GM10266 (cell line): ENCODE results near the gene CELSR3.

Source experiments
- DNase-seq: peaks from one replicate; pipeline ENCODE4 v3.0.0; 2012; ENCODE audit errors: extremely low spot score
- CTCF ChIP-seq: IDR thresholded peaks from 2 replicates; pipeline ENCODE4 v1.5.1; 2012; ENCODE audit warnings: mild to moderate bottlenecking, low read depth; ENCODE audit not compliant: control insufficient read depth, insufficient read depth; ENCODE audit errors: missing control alignments

Gene CELSR3

GRCh38 chr3:48612309-48612708 lies 50.4 kb downstream of the CELSR3 start:
- TF ChIP-seq CTCF: no peak
- no peak for DNase-seq

GRCh38 chr3:48609088-48610005 lies 53.3 kb downstream of the CELSR3 start, which contains the start of gene UQCRC1:
Gene UQCRC1, minus strand, starts transcription at chr3:48609646. Its CDS starts 26 bp downstream, at chr3:48609620.
- peak; percentile 96 for DNase-seq
- peak; percentile 77 for TF ChIP-seq CTCF

GRCh38 chr3:48607519-48607918 lies 55.2 kb downstream of the CELSR3 start:
- DNase-seq: no peak
- no peak for TF ChIP-seq CTCF

GRCh38 chr3:48601622-48601994 lies 61.1 kb downstream of the CELSR3 start:
- DNase-seq: no peak
- no peak for TF ChIP-seq CTCF

- TF ChIP-seq CTCF: no peak
Measured at GRCh38 chr3:48600711-48601621, 61.7 kb downstream of the CELSR3 start.

GRCh38 chr3:48599509-48600285 lies 63.0 kb downstream of the CELSR3 start:
- no peak for DNase-seq
- no peak for TF ChIP-seq CTCF

More at GRCh38 chr3:48600711-48601621, 61.7 kb downstream of the CELSR3 start:
- DNase-seq: no peak
